ENCODE measurements around the gene MYT1. TPM values are rescaled to one million over a fixed set of nuclear protein-coding genes. Genes with fewer than 3 reads are reported as not detected.

MYT1 gene
- total and polyA plus RNA-seq, 2 of the 13 experiments (the other 11 are each of a cell fraction or from before 2014, with no cell fraction given): 0.58 to 2.5 TPM

DNA sequence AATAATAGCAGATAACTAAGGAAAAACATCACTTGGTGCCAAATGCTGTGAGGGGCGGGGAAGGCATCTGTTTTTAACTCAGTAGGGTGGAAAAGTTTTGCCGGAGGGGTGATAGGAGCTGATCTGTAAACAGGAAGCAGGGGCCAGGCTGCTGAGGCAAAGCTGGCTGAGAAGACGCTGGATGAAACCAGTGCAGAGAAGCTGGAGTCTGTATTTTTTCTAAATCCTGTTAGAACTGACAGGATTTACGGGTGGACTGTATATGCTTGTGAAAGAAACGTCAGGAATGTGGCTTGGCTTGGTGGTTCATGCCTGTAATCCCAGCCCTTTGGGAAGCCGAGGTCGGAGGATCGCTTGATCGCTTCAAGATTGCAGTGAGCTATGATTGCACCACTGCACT lies 96.9 kb downstream of the MYT1 start:
- in situ Hi-C loops (cut with HindIII; ENCODE audit: extremely low pct_ligation_motif_present, low pct_unique_long_range_greater_than_20kb): no loop called here
- 82% methylated on average over 9 of the region's 9 CpGs for WGBS (ENCODE audit: low lambda C conversion rate)
- intact Hi-C loops (cut with micrococcal nuclease; ENCODE audit: unreplicated experiment): no loop called here

More for the DNA sequence above, 96.9 kb downstream of the MYT1 start:
- TF ChIP-seq ZNF446 (CRISPR knock-in tag; IDR thresholded peaks at IDR 0.05) (no peak), FOXA1 (IDR thresholded peaks at IDR 0.05) (no peak), FOXA1 (CRISPR knock-in tag; IDR thresholded peaks at IDR 0.05) (no peak), ZNF234 (CRISPR knock-in tag; conservative IDR thresholded peaks at IDR 0.05) (no peak), ZMYM2 (CRISPR knock-in tag; IDR thresholded peaks at IDR 0.05) (no peak), ZNF816 (CRISPR knock-in tag; IDR thresholded peaks at IDR 0.05; ENCODE audit: borderline replicate concordance) (no peak)
- TF ChIP-seq, protein P1, sequence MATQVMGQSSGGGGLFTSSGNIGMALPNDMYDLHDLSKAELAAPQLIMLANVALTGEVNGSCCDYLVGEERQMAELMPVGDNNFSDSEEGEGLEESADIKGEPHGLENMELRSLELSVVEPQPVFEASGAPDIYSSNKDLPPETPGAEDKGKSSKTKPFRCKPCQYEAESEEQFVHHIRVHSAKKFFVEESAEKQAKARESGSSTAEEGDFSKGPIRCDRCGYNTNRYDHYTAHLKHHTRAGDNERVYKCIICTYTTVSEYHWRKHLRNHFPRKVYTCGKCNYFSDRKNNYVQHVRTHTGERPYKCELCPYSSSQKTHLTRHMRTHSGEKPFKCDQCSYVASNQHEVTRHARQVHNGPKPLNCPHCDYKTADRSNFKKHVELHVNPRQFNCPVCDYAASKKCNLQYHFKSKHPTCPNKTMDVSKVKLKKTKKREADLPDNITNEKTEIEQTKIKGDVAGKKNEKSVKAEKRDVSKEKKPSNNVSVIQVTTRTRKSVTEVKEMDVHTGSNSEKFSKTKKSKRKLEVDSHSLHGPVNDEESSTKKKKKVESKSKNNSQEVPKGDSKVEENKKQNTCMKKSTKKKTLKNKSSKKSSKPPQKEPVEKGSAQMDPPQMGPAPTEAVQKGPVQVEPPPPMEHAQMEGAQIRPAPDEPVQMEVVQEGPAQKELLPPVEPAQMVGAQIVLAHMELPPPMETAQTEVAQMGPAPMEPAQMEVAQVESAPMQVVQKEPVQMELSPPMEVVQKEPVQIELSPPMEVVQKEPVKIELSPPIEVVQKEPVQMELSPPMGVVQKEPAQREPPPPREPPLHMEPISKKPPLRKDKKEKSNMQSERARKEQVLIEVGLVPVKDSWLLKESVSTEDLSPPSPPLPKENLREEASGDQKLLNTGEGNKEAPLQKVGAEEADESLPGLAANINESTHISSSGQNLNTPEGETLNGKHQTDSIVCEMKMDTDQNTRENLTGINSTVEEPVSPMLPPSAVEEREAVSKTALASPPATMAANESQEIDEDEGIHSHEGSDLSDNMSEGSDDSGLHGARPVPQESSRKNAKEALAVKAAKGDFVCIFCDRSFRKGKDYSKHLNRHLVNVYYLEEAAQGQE (IDR thresholded peaks at IDR 0.05; ENCODE audit: borderline replicate concordance in 1 of 2, low read depth in 1 of 2, low read length in 2 of 2): no peak
- TF ChIP-seq, protein P2, sequence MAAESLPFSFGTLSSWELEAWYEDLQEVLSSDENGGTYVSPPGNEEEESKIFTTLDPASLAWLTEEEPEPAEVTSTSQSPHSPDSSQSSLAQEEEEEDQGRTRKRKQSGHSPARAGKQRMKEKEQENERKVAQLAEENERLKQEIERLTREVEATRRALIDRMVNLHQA (CRISPR knock-in tag; IDR thresholded peaks at IDR 0.05): no peak
- Histone ChIP-seq H3K9me3 (ENCODE audit: low read length) (no peaks in the 10 kb centered on the region), H3K4me1 (ENCODE audit: insufficient read depth, low read length) (peaks cover 33% of the 10 kb centered on the region), H3K9ac (ENCODE audit: insufficient read depth, low read depth, low read length) (no peak overlapping the region), H3K4me2 (ENCODE audit: low read depth, low read length) (no peak overlapping the region), H3K27ac (ENCODE audit: extremely low read length, insufficient read depth, low read length) (no peak overlapping the region), H3K4me3 (replicated peaks in 1 of 3; ENCODE audit: insufficient read depth in 1 of 3, low read depth in 2 of 3, low read length in 3 of 3) (no peak overlapping the region), H3K79me2 (ENCODE audit: insufficient read depth, low read length) (peaks cover 27% of the 10 kb centered on the region), H3K36me3 (replicated peaks in 1 of 2; ENCODE audit: control insufficient read depth in 1 of 2, insufficient read depth in 2 of 2, low read length in 2 of 2) (peaks cover 23 to 42% of the 10 kb centered on the region in 2 experiments; a peak in 4 of 5 replicates), H3K27me3 (ENCODE audit: control insufficient read depth in 1 of 2, insufficient read depth in 2 of 2, low read length in 2 of 2) (no peaks in the 10 kb centered on the region; a peak in 1 of 5 replicates), H2AFZ (ENCODE audit: low read length) (no peak overlapping the region), H4K20me1 (ENCODE audit: insufficient read depth, low read length) (no peaks in the 10 kb centered on the region)
- ATAC-seq: no peak; the same call in 2 of the 3 replicates
- no peak for DNase-seq (ENCODE audit: low spot score)
- no peak for FAIRE-seq
- no TSS peak for BruUV-seq (replicated peaks)
- ChIA-PET POLR2A (interaction anchor here (1.4 kb wide), 1 partner anchor 8 kb away, joined by 4 read pairs; no protein-coding TSS in a partner anchor), CTCF (ENCODE audit: low intra/inter-chr PET ratio, low total read pairs) (no interaction called here)

Measured in HepG2 (cell line).